Adipose tissue (tissue), 3 donors: ENCODE measurements around the gene GPR132. TPM values are rescaled to one million over a fixed set of nuclear protein-coding genes. Genes with fewer than 3 reads are reported as not detected.

Source experiments
- H3K27ac ChIP-seq: one replicate; pipeline ENCODE4 v1.5.1; 2013; ENCODE audit warnings: low read depth, low read length
- WGBS, 3 donors: extraction: QIAGEN DNeasy Blood & Tissue Kit; methylation state at CpG; one replicate each; pipeline ENCODE4 v1.1.7; 2013; 5-methylcytosine and 5-hydroxymethylcytosine counted together
- polyA plus RNA-seq, 3 donors: library from polyadenylated mRNA; stranded (reverse); fragments of 200-250 nt; gene quantifications; one replicate each; pipeline ENCODE4 v1.2.3, GENCODE V29; 2013
- donor health status: healthy with polysubstance abuse.
- donor health status: Bipolar disorder and iron deficiency.
- donor health status: healthy.

The GPR132 gene
- polyA plus RNA-seq, 3 donors, result 0.37 to 2.7 (median 2.4) TPM

DNA sequence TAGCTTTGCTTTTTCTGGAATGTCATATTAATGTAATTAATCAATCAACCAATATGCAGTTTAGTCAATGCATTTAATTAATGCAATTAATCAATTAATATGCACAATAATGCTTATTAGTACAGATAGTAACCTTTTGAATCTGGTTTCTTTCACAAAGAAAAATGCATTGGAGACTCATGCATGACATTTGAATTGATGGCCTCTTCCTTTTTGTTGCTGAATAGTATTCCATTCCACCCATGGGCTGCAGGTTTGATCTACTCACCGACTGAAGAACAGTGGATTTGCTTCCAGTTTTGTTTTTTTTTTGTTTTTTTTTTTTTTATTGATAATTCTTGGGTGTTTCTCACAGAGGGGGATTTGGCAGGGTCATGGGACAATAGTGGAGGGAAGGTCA is 13.1 kb upstream of the GPR132 start:
- H3K27ac ChIP-seq, result no peak overlapping the region
- 65 to 86% (median 84%) methylated on average over 1 of the region's 1 CpG for WGBS, 3 donors

DNA sequence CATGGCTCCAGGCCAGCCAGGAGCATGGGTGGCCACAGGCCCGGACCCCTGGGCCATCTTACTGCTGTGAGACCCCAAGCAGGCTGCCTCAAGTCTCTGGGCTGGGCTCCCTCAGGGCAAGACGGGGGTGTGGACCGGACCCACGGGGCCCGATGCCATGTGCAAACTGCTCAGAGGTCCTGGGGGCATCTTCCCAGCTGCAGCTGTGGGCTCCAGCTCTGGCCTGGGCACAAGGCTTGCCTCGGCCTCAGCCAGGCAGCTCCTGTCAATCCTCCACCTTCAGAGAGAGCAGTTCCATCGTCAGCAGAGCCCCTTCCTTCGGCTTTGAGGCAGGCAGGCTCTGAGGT is 12.4 kb upstream of the GPR132 start:
- no peak overlapping the region for H3K27ac ChIP-seq
- WGBS, 3 donors, result 68 to 82% (median 76%) methylated on average over 8 of the region's 8 CpGs

- WGBS, 3 donors, result 48 to 72% (median 55%) methylated on average over 18 of the region's 18 CpGs
- no peak overlapping the region for H3K27ac ChIP-seq
Measured at GRCh38 chr14:105076805-105077648, 11.8 kb upstream of the GPR132 start.

- no peak overlapping the region for H3K27ac ChIP-seq
- WGBS, 3 donors, result 73 to 85% (median 75%) methylated on average over 13 to 16 of the region's 16 CpGs
Measured at GRCh38 chr14:105076296-105076804, 11.1 kb upstream of the GPR132 start.

DNA sequence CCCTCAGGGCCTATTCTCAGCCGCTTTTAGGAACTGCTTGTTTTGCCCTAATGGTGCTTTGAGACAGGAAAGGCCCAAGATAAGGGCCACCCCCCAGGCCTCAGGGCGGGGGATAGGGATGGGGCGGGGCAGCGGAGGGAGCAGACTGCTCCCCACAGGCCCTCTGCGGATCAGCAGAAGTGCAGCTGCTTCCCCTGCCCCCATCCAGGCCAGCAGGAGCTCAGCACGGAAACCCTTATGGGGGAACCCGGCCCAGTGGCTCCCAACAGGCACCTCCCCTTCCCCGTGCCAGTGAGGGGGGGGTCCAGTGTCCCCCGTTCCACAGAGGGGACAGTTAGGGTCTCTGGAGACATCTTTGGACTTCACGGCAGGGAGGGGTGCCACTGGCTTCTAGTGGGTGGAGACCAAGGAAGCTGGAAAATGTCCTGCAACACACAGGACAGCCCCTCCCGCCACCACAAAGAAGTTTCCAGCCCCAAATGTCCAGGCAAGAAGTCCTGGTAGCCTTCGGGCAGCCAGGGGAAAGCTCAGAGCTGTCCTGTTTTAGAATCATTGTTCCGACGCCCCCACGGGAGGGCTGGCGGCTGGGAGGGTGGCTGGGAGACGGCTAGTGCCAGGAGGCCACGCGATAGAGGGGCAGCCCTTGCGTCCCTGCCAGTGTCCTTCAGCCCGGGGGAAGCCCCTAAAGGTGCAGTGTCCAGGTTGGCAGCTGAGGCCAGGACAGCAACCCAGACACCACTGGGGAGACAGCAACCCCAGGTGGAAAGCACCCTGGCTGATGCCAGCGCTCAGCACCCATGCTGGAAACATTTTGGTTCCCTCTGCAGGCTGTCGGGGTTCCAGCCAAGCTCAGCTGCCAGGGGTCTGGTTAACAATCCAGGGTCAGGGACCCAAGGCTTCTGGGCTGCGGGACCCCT is 10.4 kb upstream of the GPR132 start:
- 20 to 43% (median 23%) methylated on average over 23 to 24 of the region's 24 CpGs for WGBS, 3 donors
- no peak overlapping the region for H3K27ac ChIP-seq

GRCh38 chr14:105074601-105075053 is 9.4 kb upstream of the GPR132 start:
- H3K27ac ChIP-seq, result no peak overlapping the region
- WGBS, 3 donors, result 49 to 65% (median 56%) methylated on average over 15 of the region's 15 CpGs

DNA sequence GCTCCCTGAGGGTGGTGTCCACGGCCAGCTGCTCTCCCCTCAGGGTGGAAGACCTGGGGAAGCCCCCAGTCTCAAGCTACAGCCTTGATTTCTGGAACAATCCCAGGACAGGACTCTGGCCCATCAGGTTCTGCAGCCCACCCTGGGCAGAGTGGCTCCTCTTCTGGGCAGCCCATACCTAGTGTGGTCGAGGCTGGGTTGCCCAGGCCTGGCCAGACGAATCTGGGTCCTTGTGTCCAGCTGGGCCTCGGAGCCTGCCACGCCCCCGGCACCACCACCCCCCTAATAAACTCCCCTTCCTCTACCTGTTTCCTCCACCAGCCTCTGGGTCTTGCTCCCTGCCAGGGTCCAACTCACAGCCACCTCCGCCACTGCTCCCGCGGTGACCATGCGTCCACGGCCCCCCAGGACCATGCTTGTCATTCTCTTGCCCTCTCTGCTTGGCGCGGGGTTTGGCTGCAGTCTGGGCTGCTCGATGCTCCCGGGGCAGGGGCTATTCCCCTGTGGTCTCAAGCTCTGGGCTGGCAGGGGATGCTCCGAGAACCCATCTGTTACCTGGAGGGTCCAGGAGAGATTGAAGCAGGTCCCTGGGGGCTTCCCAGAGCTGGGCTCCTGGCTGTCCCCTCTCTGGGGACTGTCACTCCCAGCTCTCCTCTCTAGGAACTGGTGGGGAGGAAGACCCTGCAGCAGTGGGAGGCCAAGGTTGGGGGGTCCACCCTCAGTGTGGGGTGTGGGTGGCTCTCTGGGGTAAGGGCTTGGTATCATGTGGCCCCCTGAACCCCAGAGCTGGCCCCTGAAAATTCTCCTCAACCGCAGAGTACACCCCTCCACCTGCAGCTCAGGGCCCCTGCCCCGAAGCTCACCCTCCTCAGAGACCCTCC is 8.7 kb upstream of the GPR132 start:
- no peak overlapping the region for H3K27ac ChIP-seq
- 83 to 93% (median 84%) methylated on average over 17 to 18 of the region's 18 CpGs for WGBS, 3 donors

- 72 to 80% (median 75%) methylated on average over 18 of the region's 18 CpGs for WGBS, 3 donors
- H3K27ac ChIP-seq, result no peak overlapping the region
Measured at GRCh38 chr14:105072892-105073719, 7.9 kb upstream of the GPR132 start.

DNA sequence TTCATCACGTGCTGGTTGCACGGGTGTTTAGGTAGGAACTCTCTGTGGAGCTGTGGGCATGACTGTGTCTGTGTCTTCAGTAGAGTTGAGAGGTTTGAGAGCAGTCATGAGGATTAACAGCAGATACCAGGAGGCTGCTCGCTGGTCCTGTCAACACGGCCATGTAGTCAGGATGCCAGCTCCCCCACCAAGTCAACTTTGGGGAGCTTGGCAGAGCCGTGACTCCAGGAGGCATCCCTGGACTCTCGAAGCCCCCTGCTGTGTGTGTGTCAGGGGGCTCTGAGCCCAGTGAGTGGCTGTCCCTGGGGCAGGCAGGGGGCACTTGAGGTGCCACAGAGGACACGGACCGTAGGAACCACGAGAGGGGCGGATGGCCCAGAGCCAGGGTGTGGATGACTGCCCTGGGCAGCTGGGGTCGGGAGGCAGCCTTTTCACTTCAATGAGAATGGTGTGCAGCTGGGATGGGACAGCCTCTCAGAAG is 7.2 kb upstream of the GPR132 start:
- WGBS, 3 donors, result 74 to 81% (median 80%) methylated on average over 11 of the region's 11 CpGs
- no peak overlapping the region for H3K27ac ChIP-seq

DNA sequence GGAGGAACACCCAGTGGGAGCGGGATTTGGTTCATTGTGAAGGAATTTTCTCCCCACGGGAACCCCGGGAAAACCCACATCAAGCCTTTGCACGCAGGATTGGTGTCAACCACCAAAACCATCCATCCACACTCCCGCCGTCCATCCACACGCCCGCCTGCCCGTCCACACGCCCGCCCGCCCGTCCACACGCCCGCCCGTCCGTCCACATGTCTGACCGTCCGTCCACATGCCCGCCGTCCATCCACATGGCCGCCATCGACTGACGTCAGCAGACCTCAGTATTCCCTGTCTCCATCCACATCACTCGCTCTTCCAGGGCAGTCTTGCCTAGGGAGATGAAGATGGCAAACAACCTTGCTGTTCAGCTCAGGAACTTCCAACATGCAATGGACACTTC is 6.7 kb upstream of the GPR132 start:
- H3K27ac ChIP-seq, result no peak overlapping the region
- WGBS, 3 donors, result 86 to 93% (median 92%) methylated on average over 25 of the region's 25 CpGs

DNA sequence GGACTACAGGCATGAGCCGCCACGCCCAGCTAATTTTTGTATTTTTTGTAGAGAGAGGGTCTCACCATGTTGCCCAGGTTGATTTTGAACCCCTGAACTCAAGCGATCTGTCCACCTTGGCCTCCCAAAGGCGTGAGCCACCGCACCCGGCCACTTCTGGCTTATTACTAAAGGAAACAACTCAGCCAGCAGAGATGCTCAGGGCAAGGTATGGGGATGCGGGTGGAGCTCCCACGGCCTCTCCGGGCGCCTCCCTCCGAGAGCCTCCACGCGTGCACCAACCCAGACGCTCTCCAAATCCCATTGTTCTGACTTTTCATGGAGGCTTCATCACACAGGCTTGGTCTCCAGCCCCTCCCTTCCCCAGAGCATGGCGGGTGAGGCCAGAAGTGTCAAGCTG is 6.1 kb upstream of the GPR132 start:
- H3K27ac ChIP-seq, result no peak overlapping the region
- 93 to 94% (median 93%) methylated on average over 15 of the region's 15 CpGs for WGBS, 3 donors

GRCh38 chr14:105070760-105071137 is 5.5 kb upstream of the GPR132 start:
- WGBS, 3 donors, result 60 to 65% (median 63%) methylated on average over 7 of the region's 7 CpGs

GRCh38 chr14:105069871-105070759 is 4.9 kb upstream of the GPR132 start:
- 47 to 74% (median 49%) methylated on average over 20 of the region's 20 CpGs for WGBS, 3 donors
- H3K27ac ChIP-seq, result no peak overlapping the region

More at GRCh38 chr14:105070760-105071137, 5.5 kb upstream of the GPR132 start:
- no peak overlapping the region for H3K27ac ChIP-seq

DNA sequence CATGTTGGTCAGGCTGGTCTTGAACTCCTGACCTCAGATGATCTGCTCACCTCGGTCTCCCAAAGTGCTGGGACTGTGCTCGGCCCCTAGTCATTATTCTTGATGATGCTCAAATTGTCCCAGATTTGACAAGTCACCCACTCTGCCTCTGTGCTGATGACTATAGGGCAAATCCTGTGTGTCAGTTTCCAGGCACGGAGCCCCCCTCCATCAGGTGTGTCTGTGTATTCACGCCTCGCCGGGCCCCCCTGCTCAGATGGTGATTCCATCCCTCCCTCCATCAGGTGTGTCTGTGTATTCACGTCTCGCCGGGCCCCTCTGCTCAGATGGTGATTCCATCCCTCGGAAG is 4.3 kb upstream of the GPR132 start:
- 80 to 85% (median 82%) methylated on average over 9 to 10 of the region's 10 CpGs for WGBS, 3 donors
- no peak overlapping the region for H3K27ac ChIP-seq

- no peak overlapping the region for H3K27ac ChIP-seq
- 61 to 78% (median 70%) methylated on average over 13 of the region's 13 CpGs for WGBS, 3 donors
Measured at GRCh38 chr14:105068818-105069217, 3.6 kb upstream of the GPR132 start.

DNA sequence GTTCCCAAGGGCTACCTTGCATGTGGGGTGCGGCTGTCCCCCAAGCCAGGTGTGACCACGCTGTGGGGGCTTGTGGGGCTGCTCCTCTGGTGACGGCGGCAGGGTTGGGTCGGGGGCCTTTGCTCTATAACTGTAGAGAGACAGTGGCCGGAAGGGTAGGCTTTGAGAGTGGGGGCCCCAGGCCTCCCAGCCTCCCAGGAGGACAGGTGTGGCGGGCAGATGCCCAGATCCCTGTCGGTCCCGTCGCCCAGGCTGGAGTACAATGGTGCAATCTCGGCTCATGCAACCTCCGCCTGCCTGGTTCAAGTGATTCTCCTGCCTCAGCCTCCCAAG is 2.7 kb upstream of the GPR132 start:
- H3K27ac ChIP-seq, result no peak overlapping the region
- 93 to 97% (median 94%) methylated on average over 12 of the region's 12 CpGs for WGBS, 3 donors
